ENCODE data around the gene ZC2HC1B.

ZC2HC1B gene, protein sequence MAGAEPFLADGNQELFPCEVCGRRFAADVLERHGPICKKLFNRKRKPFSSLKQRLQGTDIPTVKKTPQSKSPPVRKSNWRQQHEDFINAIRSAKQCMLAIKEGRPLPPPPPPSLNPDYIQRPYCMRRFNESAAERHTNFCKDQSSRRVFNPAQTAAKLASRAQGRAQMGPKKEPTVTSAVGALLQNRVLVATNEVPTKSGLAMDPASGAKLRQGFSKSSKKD

DNA sequence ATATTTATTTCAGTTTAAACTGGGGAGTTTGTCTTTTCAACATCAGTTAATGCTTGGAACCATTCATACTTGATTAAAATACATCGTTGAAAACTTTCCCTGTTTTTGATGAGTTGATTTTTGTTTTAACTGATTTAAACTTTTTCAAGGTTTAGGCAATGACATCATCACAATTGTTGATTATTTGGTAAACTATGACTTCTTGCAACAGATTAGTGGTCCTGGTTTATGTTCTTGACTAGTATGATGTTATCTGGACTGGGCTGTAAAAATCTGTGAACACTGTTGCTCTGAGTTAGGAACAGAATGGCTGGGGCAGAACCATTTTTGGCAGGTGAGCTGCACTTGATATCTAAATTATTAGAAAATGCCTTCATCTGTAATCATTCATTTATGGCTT is at the start of gene ZC2HC1B:
Gene ZC2HC1B (plus strand): TSS at position 241 of the 400 bp plus-strand sequence. CDS start 66 bp downstream, at position 307.
- no peak for DNase-seq (ENCODE audit: extremely low spot score)
- CTCF ChIA-PET: interaction anchor here (0.6 kb wide), 1 partner anchor 185 kb away, joined by 3 read pairs; no protein-coding TSS in a partner anchor
- TF ChIP-seq CTBP1 (IDR thresholded peaks at IDR 0.05; ENCODE audit: borderline replicate concordance) (no peak), NFRKB (IDR thresholded peaks at IDR 0.05) (no peak), FOXA1 (IDR thresholded peaks at IDR 0.05) (no peak), ELF4 (IDR thresholded peaks at IDR 0.05) (no peak), BHLHE40 (IDR thresholded peaks at IDR 0.05; ENCODE audit: borderline replicate concordance) (no peak), FOXK2 (IDR thresholded peaks at IDR 0.05) (no peak), ZNF384 (IDR thresholded peaks at IDR 0.05) (no peak)
- POLR2A ChIA-PET: no interaction called here

GRCh38 chr6:143817621-143818020 is 46.7 kb upstream of the ZC2HC1B start:
- TF ChIP-seq CTBP1 (IDR thresholded peaks at IDR 0.05; ENCODE audit: borderline replicate concordance): no peak
- no peak for TF ChIP-seq ZNF384 (IDR thresholded peaks at IDR 0.05)
- no peak for TF ChIP-seq FOXK2 (IDR thresholded peaks at IDR 0.05)
- no peak for TF ChIP-seq SP1 (IDR thresholded peaks at IDR 0.05)
- TF ChIP-seq NFRKB (IDR thresholded peaks at IDR 0.05): no peak
- DNase-seq (ENCODE audit: extremely low spot score): no peak
- POLR2A ChIA-PET: no interaction called here
- CTCF ChIA-PET: no interaction called here

DNA sequence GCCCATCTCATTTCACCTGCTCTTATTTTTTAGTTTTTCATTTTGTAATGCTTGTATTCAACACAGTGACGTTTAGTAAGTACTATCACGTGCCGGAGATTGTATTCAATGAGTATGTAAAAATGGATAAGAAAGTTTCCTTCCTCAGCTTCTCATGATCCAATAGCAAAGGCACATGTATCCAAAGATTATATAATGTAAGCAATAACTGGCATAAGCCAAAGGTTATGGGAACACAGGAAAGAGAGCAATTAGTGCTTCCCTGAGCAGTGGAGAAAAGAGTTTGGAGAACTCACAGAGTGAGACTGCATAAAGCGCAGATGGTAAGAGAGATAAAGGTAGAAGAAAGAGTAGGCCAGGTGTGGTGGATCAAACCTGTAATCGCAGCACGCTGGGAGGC is 42.9 kb upstream of the ZC2HC1B start:
- no peak for DNase-seq (ENCODE audit: extremely low spot score)
- TF ChIP-seq LEF1 (IDR thresholded peaks at IDR 0.05; ENCODE audit: borderline replicate concordance) (no peak), TARDBP (IDR thresholded peaks at IDR 0.05) (no peak), FOXK2 (IDR thresholded peaks at IDR 0.05) (no peak), BHLHE40 (IDR thresholded peaks at IDR 0.05; ENCODE audit: borderline replicate concordance) (no peak), NFRKB (IDR thresholded peaks at IDR 0.05) (no peak), L3MBTL2 (conservative IDR thresholded peaks at IDR 0.05) (no peak), ARNT (IDR thresholded peaks at IDR 0.05) (no peak), PKNOX1 (IDR thresholded peaks at IDR 0.05) (no peak), FOXM1 (IDR thresholded peaks at IDR 0.05; ENCODE audit: borderline replicate concordance) (no peak), ELF4 (IDR thresholded peaks at IDR 0.05) (no peak), FOXA1 (IDR thresholded peaks at IDR 0.05) (no peak)
- ChIA-PET CTCF (interaction anchor here (1.0 kb wide), 1 partner anchor 11 kb away, joined by 3 read pairs; no protein-coding TSS in a partner anchor), POLR2A (interaction anchor here (1.4 kb wide), 1 partner anchor 22 kb away, joined by 3 read pairs; the partner anchor contains the start of gene LTV1)

GRCh38 chr6:143822584-143823024 is 41.7 kb upstream of the ZC2HC1B start:
- ChIA-PET CTCF (no interaction called here), POLR2A (no interaction called here)
- DNase-seq (ENCODE audit: extremely low spot score): no peak
- TF ChIP-seq LEF1 (IDR thresholded peaks at IDR 0.05; ENCODE audit: borderline replicate concordance) (no peak), CTBP1 (IDR thresholded peaks at IDR 0.05; ENCODE audit: borderline replicate concordance) (no peak), FOXA1 (IDR thresholded peaks at IDR 0.05) (no peak), FOXK2 (IDR thresholded peaks at IDR 0.05) (no peak), NFRKB (IDR thresholded peaks at IDR 0.05) (no peak), TARDBP (IDR thresholded peaks at IDR 0.05) (no peak), SUZ12 (IDR thresholded peaks at IDR 0.05) (no peak), ARNT (IDR thresholded peaks at IDR 0.05) (no peak), BHLHE40 (IDR thresholded peaks at IDR 0.05; ENCODE audit: borderline replicate concordance) (no peak), PKNOX1 (IDR thresholded peaks at IDR 0.05) (no peak), ZNF384 (IDR thresholded peaks at IDR 0.05) (no peak), HDGF (IDR thresholded peaks at IDR 0.05; ENCODE audit: borderline replicate concordance) (no peak), SP1 (IDR thresholded peaks at IDR 0.05) (no peak), ELF4 (IDR thresholded peaks at IDR 0.05) (no peak), FOXM1 (IDR thresholded peaks at IDR 0.05; ENCODE audit: borderline replicate concordance) (no peak), L3MBTL2 (conservative IDR thresholded peaks at IDR 0.05) (no peak)

GRCh38 chr6:143823548-143823947 is 40.7 kb upstream of the ZC2HC1B start:
- ChIA-PET POLR2A (no interaction called here), CTCF (no interaction called here)
- TF ChIP-seq ZNF384 (IDR thresholded peaks at IDR 0.05) (no peak), PKNOX1 (IDR thresholded peaks at IDR 0.05) (no peak)
- no peak for DNase-seq (ENCODE audit: extremely low spot score)

DNA sequence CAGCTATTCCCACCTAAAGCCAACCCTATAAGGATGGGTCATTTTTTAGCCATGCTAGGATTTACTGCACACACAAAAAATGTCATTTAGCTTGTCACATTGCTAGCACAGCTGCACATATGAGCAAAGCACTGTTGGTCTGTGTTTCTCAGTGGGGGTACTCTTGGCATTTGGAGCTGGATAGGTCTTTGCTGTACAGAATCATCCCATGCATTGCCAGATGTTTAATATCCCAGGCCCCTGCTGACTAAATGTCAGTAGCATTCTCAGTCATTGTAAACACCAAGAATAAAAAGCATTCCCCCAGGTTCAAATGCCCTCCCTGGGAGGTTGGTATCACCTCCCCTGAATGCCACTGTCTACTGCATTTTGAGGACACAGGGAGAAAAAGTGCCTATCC is 35.7 kb upstream of the ZC2HC1B start:
- ChIA-PET CTCF (no interaction called here), POLR2A (no interaction called here)
- DNase-seq (ENCODE audit: extremely low spot score): no peak
- TF ChIP-seq ARNT (IDR thresholded peaks at IDR 0.05) (no peak), LEF1 (IDR thresholded peaks at IDR 0.05; ENCODE audit: borderline replicate concordance) (no peak), FOXA1 (IDR thresholded peaks at IDR 0.05) (no peak), NFRKB (IDR thresholded peaks at IDR 0.05) (no peak)

DNA sequence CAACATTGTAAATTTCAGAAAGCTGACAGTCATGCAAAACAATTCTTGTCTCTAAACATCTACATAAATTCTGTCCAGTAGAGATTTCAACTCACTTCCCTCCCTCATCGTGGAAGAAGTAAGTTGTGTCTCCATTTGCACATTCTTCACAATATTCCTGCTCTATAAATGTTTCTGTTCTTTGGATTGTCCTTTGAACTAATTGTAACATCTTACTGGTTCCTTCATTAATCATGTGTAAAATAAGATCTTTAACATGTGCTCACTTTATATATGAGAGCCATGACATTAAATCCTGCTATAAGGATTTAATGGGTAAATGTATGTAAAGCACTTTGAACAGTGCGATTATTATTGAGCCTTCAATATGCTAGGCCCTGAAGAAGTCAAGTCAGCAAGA is 28.1 kb upstream of the ZC2HC1B start:
- no peak for DNase-seq (ENCODE audit: extremely low spot score)
- POLR2A ChIA-PET: no interaction called here
- CTCF ChIA-PET: no interaction called here
- no peak for TF ChIP-seq NFRKB (IDR thresholded peaks at IDR 0.05)
- no peak for TF ChIP-seq SUZ12 (IDR thresholded peaks at IDR 0.05)
- no peak for TF ChIP-seq FOXA1 (IDR thresholded peaks at IDR 0.05)
- no peak for TF ChIP-seq ZNF384 (IDR thresholded peaks at IDR 0.05)
- no peak for TF ChIP-seq L3MBTL2 (conservative IDR thresholded peaks at IDR 0.05)
- no peak for TF ChIP-seq ARNT (IDR thresholded peaks at IDR 0.05)
- no peak for TF ChIP-seq FOXK2 (IDR thresholded peaks at IDR 0.05)
- no peak for TF ChIP-seq ELF4 (IDR thresholded peaks at IDR 0.05)
- TF ChIP-seq HDGF (IDR thresholded peaks at IDR 0.05; ENCODE audit: borderline replicate concordance): no peak
- no peak for TF ChIP-seq TARDBP (IDR thresholded peaks at IDR 0.05)
- no peak for TF ChIP-seq PKNOX1 (IDR thresholded peaks at IDR 0.05)

Data from HEK293T (cell line).